MM.1S (cell line): Measurements from ENCODE around the gene FIGN.

Experiments used
- CTCF ChIP-seq: fragments of 300-600 bp; sonication (generic); IDR thresholded peaks from 2 replicates; pipeline ENCODE4 v1.5.1; 2016; ENCODE audit warnings: antibody characterized with exemption, low read length, mixed read lengths
- EZH2 ChIP-seq: fragments of 300-600 bp; sonication (generic); optimal IDR thresholded peaks from 2 replicates; pipeline ENCODE3; 2017; ENCODE audit warnings: low read depth, mild to moderate bottlenecking, antibody characterized with exemption, low read length, mixed read lengths
- EZH2phosphoT487 ChIP-seq: fragments of 300-600 bp; sonication (generic); IDR thresholded peaks from 2 replicates; pipeline ENCODE4 v1.6.1; 2018; ENCODE audit warnings: antibody characterized with exemption, low read length

- TF ChIP-seq CTCF (no peak), EZH2 (no peak), EZH2phosphoT487 (no peak)
Observed at GRCh38 chr2:163630836-163631235, 105.0 kb downstream of the FIGN start.
